Neural cell (in vitro differentiated cells): Measurements from ENCODE around the gene OSBPL9. TPM values are rescaled to one million over a fixed set of nuclear protein-coding genes. Genes with fewer than 3 reads are reported as not detected.

Experiments used
- H2AFZ ChIP-seq: fragments of 200-600, 300-800 bp; sonication (generic), shearing (Covaris generic); 2 replicates; pipeline ENCODE4 v1.6.0; 2014; ENCODE audit warnings: low read depth, mild to moderate bottlenecking, antibody characterized with exemption, low read length, moderate library complexity
- H3F3A ChIP-seq: fragments of 200-600 bp; shearing (Covaris generic); 2 replicates; pipeline ENCODE4 v1.6.1; 2016; ENCODE audit warnings: mild to moderate bottlenecking, moderate library complexity, mixed read lengths, antibody characterized with exemption, low read length; ENCODE audit not compliant: insufficient read depth, poor library complexity, severe bottlenecking
- H3K27ac ChIP-seq: fragments of 200-600, 300-800 bp; sonication (generic), shearing (Covaris generic); 2 replicates; pipeline ENCODE4 v1.5.1; 2014; ENCODE audit warnings: mild to moderate bottlenecking, low read length, moderate library complexity
- H3K27me3 ChIP-seq: fragments of 300-800, 200-600 bp; sonication (generic), shearing (Covaris generic); 2 replicates; pipeline ENCODE4 v1.6.0; 2014; ENCODE audit warnings: mild to moderate bottlenecking, low read depth, low read length, moderate library complexity; ENCODE audit not compliant: insufficient read depth
- H3K36me3 ChIP-seq: fragments of 300-800, 200-600 bp; sonication (generic), shearing (Covaris generic); 2 replicates; pipeline ENCODE4 v1.5.1; 2014; ENCODE audit warnings: mild to moderate bottlenecking, antibody characterized with exemption, low read length, moderate library complexity; ENCODE audit not compliant: insufficient read depth
- H3K4me2 ChIP-seq: fragments of 300-800, 200-600 bp; sonication (generic), shearing (Covaris generic); 2 replicates; pipeline ENCODE4 v1.6.0; 2014; ENCODE audit warnings: mild to moderate bottlenecking, low read length
- H3K4me3 ChIP-seq: fragments of 300-800, 200-600 bp; sonication (generic), shearing (Covaris generic); 2 replicates; pipeline ENCODE4 v1.5.1; 2014; ENCODE audit warnings: mild to moderate bottlenecking, low read length, moderate library complexity
- H3K79me2 ChIP-seq: fragments of 200-600 bp; shearing (Covaris generic); replicated peaks from 2 replicates; pipeline ENCODE4 v1.6.0; 2014; ENCODE audit warnings: mild to moderate bottlenecking, low read length, moderate library complexity; ENCODE audit not compliant: insufficient read depth
- H3K9ac ChIP-seq: fragments of 300-800, 200-600 bp; sonication (generic), shearing (Covaris generic); 2 replicates; pipeline ENCODE4 v1.6.1; 2016; ENCODE audit warnings: mild to moderate bottlenecking, low read length, mixed read lengths
- H3K9me2 ChIP-seq: fragments of 200-600 bp; shearing (Covaris generic); 2 replicates; pipeline ENCODE4 v1.6.1; 2016; ENCODE audit warnings: mild to moderate bottlenecking, low read length, mixed read lengths; ENCODE audit not compliant: insufficient read depth
- H3K9me3 ChIP-seq: fragments of 200-600, 300-800 bp; sonication (generic), shearing (Covaris generic); 2 replicates; pipeline ENCODE4 v1.6.1; 2016; ENCODE audit warnings: mild to moderate bottlenecking, mixed run types, low read length, moderate library complexity, mixed read lengths
- H4K20me1 ChIP-seq: fragments of 200-600 bp; shearing (Covaris generic); 2 replicates; pipeline ENCODE4 v1.6.1; 2016; ENCODE audit warnings: mild to moderate bottlenecking, mixed run types; ENCODE audit not compliant: insufficient read depth
- EP300 ChIP-seq: fragments of 450-650 bp; conservative IDR thresholded peaks from 2 replicates; pipeline ENCODE4 v1.6.1; 2014; ENCODE audit warnings: antibody characterized with exemption, mild to moderate bottlenecking, moderate library complexity; ENCODE audit not compliant: poor library complexity, severe bottlenecking
- EZH2 ChIP-seq: fragments of 200-600, 300-800 bp; shearing (Covaris generic), sonication (generic); IDR thresholded peaks from 2 replicates; pipeline ENCODE4 v1.6.1; 2014; ENCODE audit warnings: antibody characterized with exemption, low read length, borderline replicate concordance, mild to moderate bottlenecking; ENCODE audit not compliant: insufficient read depth, poor library complexity, severe bottlenecking
- MXI1 ChIP-seq: fragments of 450-650 bp; conservative IDR thresholded peaks from 2 replicates; pipeline ENCODE4 v1.6.1; 2014; ENCODE audit warnings: antibody characterized with exemption, mild to moderate bottlenecking; ENCODE audit not compliant: poor library complexity, severe bottlenecking
- POLR2AphosphoS5 ChIP-seq: IDR thresholded peaks from 2 replicates; pipeline ENCODE4 v1.6.1; 2012
- RAD21 ChIP-seq: fragments of 450-650 bp; conservative IDR thresholded peaks from 2 replicates; pipeline ENCODE4 v1.6.1; 2014; ENCODE audit warnings: antibody characterized with exemption, mild to moderate bottlenecking, moderate library complexity
- SMC3 ChIP-seq: fragments of 450-650 bp; conservative IDR thresholded peaks from 2 replicates; pipeline ENCODE4 v1.6.1; 2014; ENCODE audit warnings: antibody characterized with exemption, mild to moderate bottlenecking, moderate library complexity; ENCODE audit not compliant: poor library complexity
- TAF1 ChIP-seq: IDR thresholded peaks from 2 replicates; pipeline ENCODE4 v1.6.1; 2012; ENCODE audit warnings: low read depth
- polyA plus RNA-seq: library from polyadenylated mRNA; depleted of rRNA; stranded (reverse); fragments of >200 nt; gene quantifications from 2 replicates; pipeline ENCODE4 v1.2.3, GENCODE V29; 2014
- TF ChIP-seq, protein P1 (sequence below): IDR thresholded peaks from 2 replicates; pipeline ENCODE4 v1.6.1; 2012; ENCODE audit warnings: borderline replicate concordance
- TF ChIP-seq, protein P2 (sequence below): fragments of 450-650 bp; IDR thresholded peaks from 2 replicates; pipeline ENCODE4 v1.5.1; 2014; ENCODE audit warnings: antibody characterized with exemption, mild to moderate bottlenecking, moderate library complexity; ENCODE audit not compliant: poor library complexity, severe bottlenecking

The OSBPL9 gene
- polyA plus RNA-seq, 1 donor from 2014 or later, result 117 TPM

DNA sequence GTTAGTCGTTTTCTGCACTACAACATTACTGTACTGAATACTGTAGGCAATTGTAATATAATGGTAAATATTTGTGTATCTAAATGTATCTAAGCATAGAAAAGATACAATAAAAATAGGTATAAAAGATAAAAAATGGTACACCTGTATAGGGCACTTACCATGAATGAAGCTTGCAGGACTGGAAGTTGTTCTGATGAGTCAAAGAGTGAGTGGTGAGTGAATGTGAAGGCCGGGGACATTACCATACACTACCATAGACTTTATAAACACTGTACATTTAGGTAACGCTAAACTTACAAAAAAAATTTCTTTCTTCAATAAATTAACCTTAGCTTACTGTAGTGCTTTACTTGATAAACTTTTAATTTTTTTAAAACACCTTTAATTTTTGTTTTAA is 13.5 kb downstream of the OSBPL9 start:
- H3K79me2 ChIP-seq, result peaks cover 43% of the 10 kb centered on the region

DNA sequence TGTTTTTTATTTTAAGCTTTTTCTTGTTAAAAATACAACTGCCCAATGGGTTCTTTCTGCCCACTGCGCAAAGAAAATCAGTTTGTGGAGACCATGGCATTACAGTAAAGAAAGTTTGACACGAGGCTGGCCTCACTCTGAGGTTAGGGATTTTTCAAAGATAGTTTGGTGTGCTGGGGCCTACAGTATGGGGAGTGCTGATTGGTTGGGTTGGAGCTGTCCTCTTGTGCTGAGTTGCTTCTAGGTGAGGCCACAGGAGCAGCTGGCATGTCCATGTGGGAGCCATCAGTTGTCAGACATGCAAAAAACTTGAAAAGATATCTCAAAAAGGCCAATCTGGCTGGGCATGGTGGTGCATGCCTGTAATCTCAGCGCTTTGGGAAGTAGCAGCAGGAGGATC is 14.0 kb downstream of the OSBPL9 start:
- Histone ChIP-seq H3K4me2 (no peak overlapping the region), H4K20me1 (no peaks in the 10 kb centered on the region)

More for the DNA sequence above, 13.5 kb downstream of the OSBPL9 start:
- Histone ChIP-seq H3K4me3 (no peak overlapping the region), H3K9me2 (no peaks in the 10 kb centered on the region), H2AFZ (no peak overlapping the region), H3K4me2 (no peak overlapping the region), H3K9me3 (no peaks in the 10 kb centered on the region), H4K20me1 (no peaks in the 10 kb centered on the region), H3K9ac (no peak overlapping the region), H3K27me3 (no peaks in the 10 kb centered on the region), H3K27ac (no peak overlapping the region), H3K36me3 (no peaks in the 10 kb centered on the region), H3F3A (no peaks in the 10 kb centered on the region)
- TF ChIP-seq EZH2 (no peak), TAF1 (no peak), EP300 (no peak), MXI1 (no peak), POLR2AphosphoS5 (no peak), SMC3 (no peak), RAD21 (no peak)
- TF ChIP-seq, protein P1, sequence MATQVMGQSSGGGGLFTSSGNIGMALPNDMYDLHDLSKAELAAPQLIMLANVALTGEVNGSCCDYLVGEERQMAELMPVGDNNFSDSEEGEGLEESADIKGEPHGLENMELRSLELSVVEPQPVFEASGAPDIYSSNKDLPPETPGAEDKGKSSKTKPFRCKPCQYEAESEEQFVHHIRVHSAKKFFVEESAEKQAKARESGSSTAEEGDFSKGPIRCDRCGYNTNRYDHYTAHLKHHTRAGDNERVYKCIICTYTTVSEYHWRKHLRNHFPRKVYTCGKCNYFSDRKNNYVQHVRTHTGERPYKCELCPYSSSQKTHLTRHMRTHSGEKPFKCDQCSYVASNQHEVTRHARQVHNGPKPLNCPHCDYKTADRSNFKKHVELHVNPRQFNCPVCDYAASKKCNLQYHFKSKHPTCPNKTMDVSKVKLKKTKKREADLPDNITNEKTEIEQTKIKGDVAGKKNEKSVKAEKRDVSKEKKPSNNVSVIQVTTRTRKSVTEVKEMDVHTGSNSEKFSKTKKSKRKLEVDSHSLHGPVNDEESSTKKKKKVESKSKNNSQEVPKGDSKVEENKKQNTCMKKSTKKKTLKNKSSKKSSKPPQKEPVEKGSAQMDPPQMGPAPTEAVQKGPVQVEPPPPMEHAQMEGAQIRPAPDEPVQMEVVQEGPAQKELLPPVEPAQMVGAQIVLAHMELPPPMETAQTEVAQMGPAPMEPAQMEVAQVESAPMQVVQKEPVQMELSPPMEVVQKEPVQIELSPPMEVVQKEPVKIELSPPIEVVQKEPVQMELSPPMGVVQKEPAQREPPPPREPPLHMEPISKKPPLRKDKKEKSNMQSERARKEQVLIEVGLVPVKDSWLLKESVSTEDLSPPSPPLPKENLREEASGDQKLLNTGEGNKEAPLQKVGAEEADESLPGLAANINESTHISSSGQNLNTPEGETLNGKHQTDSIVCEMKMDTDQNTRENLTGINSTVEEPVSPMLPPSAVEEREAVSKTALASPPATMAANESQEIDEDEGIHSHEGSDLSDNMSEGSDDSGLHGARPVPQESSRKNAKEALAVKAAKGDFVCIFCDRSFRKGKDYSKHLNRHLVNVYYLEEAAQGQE, result no peak
- TF ChIP-seq, protein P2, sequence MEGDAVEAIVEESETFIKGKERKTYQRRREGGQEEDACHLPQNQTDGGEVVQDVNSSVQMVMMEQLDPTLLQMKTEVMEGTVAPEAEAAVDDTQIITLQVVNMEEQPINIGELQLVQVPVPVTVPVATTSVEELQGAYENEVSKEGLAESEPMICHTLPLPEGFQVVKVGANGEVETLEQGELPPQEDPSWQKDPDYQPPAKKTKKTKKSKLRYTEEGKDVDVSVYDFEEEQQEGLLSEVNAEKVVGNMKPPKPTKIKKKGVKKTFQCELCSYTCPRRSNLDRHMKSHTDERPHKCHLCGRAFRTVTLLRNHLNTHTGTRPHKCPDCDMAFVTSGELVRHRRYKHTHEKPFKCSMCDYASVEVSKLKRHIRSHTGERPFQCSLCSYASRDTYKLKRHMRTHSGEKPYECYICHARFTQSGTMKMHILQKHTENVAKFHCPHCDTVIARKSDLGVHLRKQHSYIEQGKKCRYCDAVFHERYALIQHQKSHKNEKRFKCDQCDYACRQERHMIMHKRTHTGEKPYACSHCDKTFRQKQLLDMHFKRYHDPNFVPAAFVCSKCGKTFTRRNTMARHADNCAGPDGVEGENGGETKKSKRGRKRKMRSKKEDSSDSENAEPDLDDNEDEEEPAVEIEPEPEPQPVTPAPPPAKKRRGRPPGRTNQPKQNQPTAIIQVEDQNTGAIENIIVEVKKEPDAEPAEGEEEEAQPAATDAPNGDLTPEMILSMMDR, result no peak

More for the DNA sequence above, 14.0 kb downstream of the OSBPL9 start:
- Histone ChIP-seq H3K36me3 (no peaks in the 10 kb centered on the region), H3K79me2 (peaks cover 38% of the 10 kb centered on the region), H3F3A (no peaks in the 10 kb centered on the region), H3K9me3 (no peaks in the 10 kb centered on the region), H3K9ac (no peak overlapping the region), H2AFZ (no peak overlapping the region), H3K27ac (no peak overlapping the region), H3K9me2 (no peaks in the 10 kb centered on the region), H3K27me3 (no peaks in the 10 kb centered on the region), H3K4me3 (no peak overlapping the region)
- TF ChIP-seq EZH2 (no peak), SMC3 (no peak), TAF1 (no peak), POLR2AphosphoS5 (no peak), RAD21 (no peak), EP300 (no peak), MXI1 (no peak)
- TF ChIP-seq, protein P1, result no peak
- TF ChIP-seq, protein P2, result no peak
